DND-41 (cell line): ENCODE data around the gene REV3L.

ENCODE experiments used
- EZH2 ChIP-seq: IDR thresholded peaks from 3 replicates; pipeline ENCODE4 v1.6.1; 2012; ENCODE audit warnings: borderline replicate concordance, low read depth, mild to moderate bottlenecking, moderate library complexity, low read length, inconsistent platforms; ENCODE audit not compliant: severe bottlenecking
- TF ChIP-seq, protein P1 (sequence below): IDR thresholded peaks from 2 replicates; pipeline ENCODE4 v1.5.1; 2012; ENCODE audit warnings: borderline replicate concordance, low read length, moderate library complexity, mild to moderate bottlenecking; ENCODE audit not compliant: poor library complexity, severe bottlenecking; ENCODE audit errors: extremely low read depth

DNA sequence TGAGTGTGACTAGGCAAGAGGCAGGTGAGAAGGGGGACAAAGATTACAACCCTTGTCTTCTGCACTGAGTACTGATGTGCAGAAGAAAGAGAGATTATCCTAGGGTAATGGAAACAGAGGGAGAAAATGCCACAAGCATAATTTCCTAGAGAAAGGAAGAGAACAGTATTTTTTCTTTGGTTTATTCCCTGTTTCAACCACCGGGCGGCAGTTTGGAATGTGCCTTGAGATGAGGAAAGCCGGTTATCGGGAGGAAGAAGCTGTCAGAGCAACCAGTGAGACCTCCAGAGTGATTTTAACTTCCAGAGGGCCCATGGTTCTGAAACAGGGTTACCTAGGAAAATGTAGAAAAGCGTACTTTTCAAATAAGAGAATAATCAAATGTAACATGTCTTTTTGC lies 121.4 kb downstream of the REV3L start:
- TF ChIP-seq, protein P1, sequence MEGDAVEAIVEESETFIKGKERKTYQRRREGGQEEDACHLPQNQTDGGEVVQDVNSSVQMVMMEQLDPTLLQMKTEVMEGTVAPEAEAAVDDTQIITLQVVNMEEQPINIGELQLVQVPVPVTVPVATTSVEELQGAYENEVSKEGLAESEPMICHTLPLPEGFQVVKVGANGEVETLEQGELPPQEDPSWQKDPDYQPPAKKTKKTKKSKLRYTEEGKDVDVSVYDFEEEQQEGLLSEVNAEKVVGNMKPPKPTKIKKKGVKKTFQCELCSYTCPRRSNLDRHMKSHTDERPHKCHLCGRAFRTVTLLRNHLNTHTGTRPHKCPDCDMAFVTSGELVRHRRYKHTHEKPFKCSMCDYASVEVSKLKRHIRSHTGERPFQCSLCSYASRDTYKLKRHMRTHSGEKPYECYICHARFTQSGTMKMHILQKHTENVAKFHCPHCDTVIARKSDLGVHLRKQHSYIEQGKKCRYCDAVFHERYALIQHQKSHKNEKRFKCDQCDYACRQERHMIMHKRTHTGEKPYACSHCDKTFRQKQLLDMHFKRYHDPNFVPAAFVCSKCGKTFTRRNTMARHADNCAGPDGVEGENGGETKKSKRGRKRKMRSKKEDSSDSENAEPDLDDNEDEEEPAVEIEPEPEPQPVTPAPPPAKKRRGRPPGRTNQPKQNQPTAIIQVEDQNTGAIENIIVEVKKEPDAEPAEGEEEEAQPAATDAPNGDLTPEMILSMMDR: peak; percentile 50
- TF ChIP-seq EZH2: no peak
